CD4-positive, CD25-positive, alpha-beta regulatory T cell (primary cell): Measurements from ENCODE around the gene TDRD7. TPM values are rescaled to one million over a fixed set of nuclear protein-coding genes. Genes with fewer than 3 reads are reported as not detected.
"Not testable (repeated sequence)": the region's sequence is repeated elsewhere in the genome, so short reads cannot be mapped to it uniquely, and the experiment has no call there.

Source experiments
- ATAC-seq, 2 donors: fragments of 150-1000 bp; cut with Tn5 transposase; one replicate each; pipeline ENCODE4 v1.10.0; 2021; ENCODE audit warnings: low read depth in 2 of 2, moderate number of reproducible peaks in 2 of 2, moderate library complexity in 1 of 2
- DNase-seq, 3 donors: peaks; one replicate each; pipeline versions ENCODE4 v3.0.0 to v3.0.0-alpha.2; 2012 to 2022; ENCODE audit warnings: mixed read lengths in 1 of 3
- H3K27ac ChIP-seq: one replicate; pipeline ENCODE4 v1.7.0; 2013; ENCODE audit warnings: mild to moderate bottlenecking, low read length; ENCODE audit not compliant: insufficient read depth, poor library complexity, severe bottlenecking
- H3K27me3 ChIP-seq: one replicate; pipeline ENCODE4 v1.7.0; 2013; ENCODE audit warnings: low read length; ENCODE audit not compliant: control insufficient read depth, insufficient read depth
- H3K36me3 ChIP-seq: one replicate; pipeline ENCODE4 v1.7.0; 2013; ENCODE audit warnings: mild to moderate bottlenecking, low read length, moderate library complexity; ENCODE audit not compliant: control insufficient read depth, insufficient read depth
- H3K4me1 ChIP-seq: 2 replicates; pipeline ENCODE4 v1.7.0; 2013; ENCODE audit warnings: mild to moderate bottlenecking, low read length; ENCODE audit not compliant: insufficient read depth, control insufficient read depth, poor library complexity, severe bottlenecking
- H3K4me3 ChIP-seq: one replicate; pipeline ENCODE4 v1.7.0; 2013; ENCODE audit warnings: low read depth, mild to moderate bottlenecking, low read length, moderate library complexity
- H3K9me3 ChIP-seq, 2 experiments: 1 replicate in 1 of 2; 2 replicates in 1 of 2; pipeline ENCODE4 v1.7.0; 2013; ENCODE audit warnings: low read length in 2 of 2, mild to moderate bottlenecking in 1 of 2, moderate library complexity in 1 of 2; ENCODE audit not compliant: control insufficient read depth in 2 of 2
- H3K27ac Mint-ChIP-seq, 3 donors: one replicate each; pipeline ENCODE4 v1.8.0; 2020 to 2022; ENCODE audit warnings: mild to moderate bottlenecking in 3 of 3, mixed read lengths in 3 of 3, moderate library complexity in 2 of 3
- H3K27me3 Mint-ChIP-seq: one replicate; pipeline ENCODE4 v1.8.0; 2022; ENCODE audit warnings: mild to moderate bottlenecking, mixed read lengths
- H3K36me3 Mint-ChIP-seq: one replicate; pipeline ENCODE4 v1.8.0; 2020; ENCODE audit warnings: mixed read lengths
- H3K4me1 Mint-ChIP-seq, 4 donors: one replicate each; pipeline ENCODE4 v1.8.0; 2020 to 2022; ENCODE audit warnings: mixed read lengths in 4 of 4, mild to moderate bottlenecking in 1 of 4
- H3K4me3 Mint-ChIP-seq, 4 donors: one replicate each; pipeline ENCODE4 v1.8.0; 2020 to 2022; ENCODE audit warnings: mild to moderate bottlenecking in 4 of 4, mixed read lengths in 4 of 4, moderate library complexity in 3 of 4
- H3K9me3 Mint-ChIP-seq, 7 donors: one replicate each; pipeline ENCODE4 v1.8.0; 2020 to 2022; ENCODE audit warnings: mixed read lengths in 7 of 7, mild to moderate bottlenecking in 3 of 7, moderate library complexity in 2 of 7
- polyA plus RNA-seq, 4 donors: library from polyadenylated mRNA; unstranded; fragments of 300-500 nt; fragmentation: Illumina TruSeq; gene quantifications; one replicate each; pipeline ENCODE4 v1.2.3, GENCODE V29; 2021
- total RNA-seq: library from RNA; stranded (reverse); gene quantifications from one replicate; pipeline ENCODE4 v1.2.3, GENCODE V29; 2022

TDRD7 gene
- total and polyA plus RNA-seq, 5 donors from 2014 or later: 5.1 to 10.3 (median 8.1) TPM

- H3K4me1 Mint-ChIP-seq: peaks cover 0 to 2% (median 0%) of the 10 kb centered on the region in 4 donors
- H3K36me3 Mint-ChIP-seq: peaks cover 49% of the 10 kb centered on the region
- Histone ChIP-seq H3K9me3 (no peaks in the 10 kb centered on the region), H3K27ac (no peak overlapping the region), H3K27me3 (no peaks in the 10 kb centered on the region), H3K4me3 (no peak overlapping the region), H3K36me3 (peaks cover 43% of the 10 kb centered on the region), H3K4me1 (no peaks in the 10 kb centered on the region)
- H3K9me3 Mint-ChIP-seq: peaks cover 0 to 10% (median 0%) of the 10 kb centered on the region in 7 donors
- no peaks in the 10 kb centered on the region for H3K27me3 Mint-ChIP-seq
- no peak overlapping the region for H3K4me3 Mint-ChIP-seq
- H3K27ac Mint-ChIP-seq: no peak overlapping the region
- DNase-seq (no peak), ATAC-seq (no peak)
Measured at GRCh38 chr9:97480749-97481148, 68.9 kb downstream of the TDRD7 start.

- peaks cover 11% of the 10 kb centered on the region in 2 experiments for H3K9me3 ChIP-seq
- Mint-ChIP-seq H3K27me3 (no peaks in the 10 kb centered on the region), H3K27ac (no peak overlapping the region), H3K9me3 (peaks cover 0 to 15% (median 1%) of the 10 kb centered on the region in 7 donors), H3K4me3 (no peak overlapping the region), H3K4me1 (peaks cover 0 to 4% (median 1%) of the 10 kb centered on the region in 4 donors), H3K36me3 (peaks cover 58% of the 10 kb centered on the region)
- no peaks in the 10 kb centered on the region for H3K27me3 ChIP-seq
- H3K4me3 ChIP-seq: no peak overlapping the region
- no peak for ATAC-seq
- peaks cover 66% of the 10 kb centered on the region for H3K36me3 ChIP-seq
- H3K27ac ChIP-seq: no peak overlapping the region
- DNase-seq: no peak
- no peaks in the 10 kb centered on the region for H3K4me1 ChIP-seq
Measured at GRCh38 chr9:97484134-97484533, 72.2 kb downstream of the TDRD7 start.

GRCh38 chr9:97487107-97487506 is 75.2 kb downstream of the TDRD7 start:
- Mint-ChIP-seq H3K4me3 (no peak overlapping the region), H3K27me3 (no peaks in the 10 kb centered on the region), H3K27ac (no peak overlapping the region), H3K9me3 (peaks cover 0 to 11% (median 1%) of the 10 kb centered on the region in 7 donors), H3K4me1 (peaks cover 0 to 17% (median 1%) of the 10 kb centered on the region in 4 donors), H3K36me3 (peaks cover 57% of the 10 kb centered on the region)
- Histone ChIP-seq H3K27me3 (no peaks in the 10 kb centered on the region), H3K4me3 (no peak overlapping the region), H3K36me3 (peaks cover 57% of the 10 kb centered on the region), H3K9me3 (peaks cover 11% of the 10 kb centered on the region in 2 experiments), H3K4me1 (no peaks in the 10 kb centered on the region), H3K27ac (no peak overlapping the region)
- DNase-seq: no peak
- ATAC-seq: no peak

- H3K27me3 Mint-ChIP-seq: no peaks in the 10 kb centered on the region
- Histone ChIP-seq H3K9me3 (peaks cover 11% of the 10 kb centered on the region in 2 experiments), H3K27me3 (no peaks in the 10 kb centered on the region), H3K4me3 (no peak overlapping the region), H3K36me3 (peaks cover 49% of the 10 kb centered on the region), H3K27ac (no peak overlapping the region), H3K4me1 (no peaks in the 10 kb centered on the region)
- peaks cover 0 to 8% (median 1%) of the 10 kb centered on the region in 7 donors for H3K9me3 Mint-ChIP-seq
- no peak overlapping the region for H3K27ac Mint-ChIP-seq
- DNase-seq (no peak), ATAC-seq (no peak)
- H3K36me3 Mint-ChIP-seq: peaks cover 52% of the 10 kb centered on the region
- peaks cover 0 to 21% (median 1%) of the 10 kb centered on the region in 4 donors for H3K4me1 Mint-ChIP-seq
- no peak overlapping the region for H3K4me3 Mint-ChIP-seq
Measured at GRCh38 chr9:97487861-97488260, 76.0 kb downstream of the TDRD7 start.

- Mint-ChIP-seq H3K9me3 (peaks cover 0 to 8% (median 2%) of the 10 kb centered on the region in 7 donors), H3K36me3 (peaks cover 52% of the 10 kb centered on the region), H3K4me3 (no peak overlapping the region), H3K27me3 (no peaks in the 10 kb centered on the region), H3K27ac (no peak overlapping the region), H3K4me1 (peaks cover 0 to 21% (median 0%) of the 10 kb centered on the region in 4 donors)
- ATAC-seq: no peak
- Histone ChIP-seq H3K27me3 (no peaks in the 10 kb centered on the region), H3K4me1 (no peaks in the 10 kb centered on the region), H3K36me3 (peaks cover 45% of the 10 kb centered on the region), H3K4me3 (no peak overlapping the region), H3K9me3 (peaks cover 11% of the 10 kb centered on the region in 2 experiments), H3K27ac (no peak overlapping the region)
- no peak for DNase-seq
Measured at GRCh38 chr9:97491216-97491999, 79.5 kb downstream of the TDRD7 start.

- Mint-ChIP-seq H3K27me3 (peaks cover 22% of the 10 kb centered on the region), H3K4me1 (peaks cover 4 to 18% (median 9%) of the 10 kb centered on the region in 4 donors), H3K36me3 (peaks cover 21% of the 10 kb centered on the region)
- not testable (repeated sequence) for ATAC-seq, H3K27ac ChIP-seq, H3K9me3 ChIP-seq, H3K4me3 Mint-ChIP-seq, H3K4me3 ChIP-seq, H3K27ac Mint-ChIP-seq, H3K9me3 Mint-ChIP-seq, DNase-seq
- H3K4me1 ChIP-seq: peaks cover 18% of the 10 kb centered on the region
- peaks cover 18% of the 10 kb centered on the region for H3K36me3 ChIP-seq
- peaks cover 11% of the 10 kb centered on the region for H3K27me3 ChIP-seq
Measured at GRCh38 chr9:97497558-97498375, 85.9 kb downstream of the TDRD7 start.

- Histone ChIP-seq H3K4me1 (peaks cover 22% of the 10 kb centered on the region), H3K27me3 (peaks cover 20% of the 10 kb centered on the region), H3K36me3 (peaks cover 18% of the 10 kb centered on the region)
- not testable (repeated sequence) for ATAC-seq, H3K27ac Mint-ChIP-seq, H3K9me3 Mint-ChIP-seq, DNase-seq, H3K4me3 ChIP-seq, H3K4me3 Mint-ChIP-seq, H3K9me3 ChIP-seq, H3K27ac ChIP-seq
- Mint-ChIP-seq H3K36me3 (peaks cover 16% of the 10 kb centered on the region), H3K27me3 (peaks cover 33% of the 10 kb centered on the region), H3K4me1 (peaks cover 4 to 28% (median 12%) of the 10 kb centered on the region in 4 donors)
Measured at GRCh38 chr9:97498846-97499245, 87.0 kb downstream of the TDRD7 start.
